Measurements from ENCODE around the gene SHISA7. TPM values are rescaled to one million over a fixed set of nuclear protein-coding genes. Genes with fewer than 3 reads are reported as not detected.

The SHISA7 gene
- total RNA-seq, 4 donors from 2014 or later, result not detected

GRCh38 chr19:55465460-55466240 is 22.6 kb upstream of the SHISA7 start:
- in situ Hi-C loops (cut with MboI; ENCODE audit: low sequenced_read_pairs in 4 of 4) (no loop called here), intact Hi-C loops (cut with DNase I; ENCODE audit: low total_unique reads) (loop anchor here (5.0 kb wide), 1 partner anchor 167 kb away; no protein-coding TSS in a partner anchor)
- Histone ChIP-seq H3K27me3 (no peaks in the 10 kb centered on the region), H3K36me3 (no peaks in the 10 kb centered on the region), H3K27ac (no peak overlapping the region), H3K9me3 (no peaks in the 10 kb centered on the region), H3K4me1 (peaks cover 7 to 10% of the 10 kb centered on the region in 2 donors), H3K4me3 (no peak overlapping the region)
- TF ChIP-seq CTCF (IDR thresholded peaks at IDR 0.05 in 4 of 5, conservative IDR thresholded peaks at IDR 0.05 in 1 of 5), result no peak
- no peak for TF ChIP-seq POLR2A (IDR thresholded peaks at IDR 0.05)
- DNase-seq (no peak), ATAC-seq (no peak)

GRCh38 chr19:55464662-55465054 is 21.6 kb upstream of the SHISA7 start, which contains the start of gene C19orf85:
C19orf85 (minus strand) TSS chr19:55464751; CDS start chr19:55464554, 197 bp downstream.
- TF ChIP-seq POLR2A (IDR thresholded peaks at IDR 0.05), result no peak
- no peak for TF ChIP-seq CTCF (IDR thresholded peaks at IDR 0.05 in 4 of 5, conservative IDR thresholded peaks at IDR 0.05 in 1 of 5)
- no peak for ATAC-seq
- Histone ChIP-seq H3K36me3 (no peaks in the 10 kb centered on the region), H3K27me3 (no peaks in the 10 kb centered on the region), H3K4me3 (no peak within 1 kb of the TSS), H3K9me3 (no peaks in the 10 kb centered on the region), H3K4me1 (peaks cover 12 to 13% of the 10 kb centered on the region in 2 donors), H3K27ac (no peak within 1 kb of the TSS)
- intact Hi-C loops (cut with DNase I; ENCODE audit: low total_unique reads) (loop anchor here (5.0 kb wide), 2 partner anchors 57 to 168 kb away; partner anchors contain the start of gene UBE2S), in situ Hi-C loops (cut with MboI; ENCODE audit: low sequenced_read_pairs in 4 of 4) (no loop called here)
- no peak for DNase-seq

GRCh38 chr19:55464039-55464661 is 21.1 kb upstream of the SHISA7 start:
- in situ Hi-C loops (cut with MboI; ENCODE audit: low sequenced_read_pairs in 4 of 4) (no loop called here), intact Hi-C loops (cut with DNase I; ENCODE audit: low total_unique reads) (loop anchor here (5.0 kb wide), 1 partner anchor 57 kb away; the partner anchor contains the start of gene UBE2S)
- no peaks in the 10 kb centered on the region for H3K9me3 ChIP-seq
- DNase-seq (no peak), ATAC-seq (no peak)
- TF ChIP-seq CTCF (IDR thresholded peaks at IDR 0.05 in 4 of 5, conservative IDR thresholded peaks at IDR 0.05 in 1 of 5), result no peak
- H3K27me3 ChIP-seq, result no peaks in the 10 kb centered on the region
- H3K36me3 ChIP-seq, result no peaks in the 10 kb centered on the region
- no peak overlapping the region for H3K27ac ChIP-seq
- H3K4me3 ChIP-seq, result no peak overlapping the region
- H3K4me1 ChIP-seq, result peaks cover 12 to 13% of the 10 kb centered on the region in 2 donors

- H3K4me3 ChIP-seq, result no peak overlapping the region
- intact Hi-C loops (cut with DNase I; ENCODE audit: low total_unique reads), result loop anchor here (5.0 kb wide), 1 partner anchor 56 kb away; the partner anchor contains the start of gene UBE2S
These were observed 20.5 kb upstream of the SHISA7 start for GRCh38 chr19:55463583-55464031.

More at GRCh38 chr19:55463583-55464031, 20.5 kb upstream of the SHISA7 start:
- Histone ChIP-seq H3K27me3 (no peaks in the 10 kb centered on the region), H3K36me3 (no peaks in the 10 kb centered on the region), H3K9me3 (no peaks in the 10 kb centered on the region), H3K27ac (no peak overlapping the region), H3K4me1 (peaks cover 12 to 13% of the 10 kb centered on the region in 2 donors)
- no peak for DNase-seq
- in situ Hi-C loops (cut with MboI; ENCODE audit: low sequenced_read_pairs in 4 of 4), result no loop called here
- TF ChIP-seq POLR2A (IDR thresholded peaks at IDR 0.05) (no peak), CTCF (IDR thresholded peaks at IDR 0.05 in 4 of 5, conservative IDR thresholded peaks at IDR 0.05 in 1 of 5) (no peak)
- no peak for ATAC-seq
